ENCODE measurements around the gene GUCY1B1.
"Not testable (repeated sequence)": the region's sequence is repeated elsewhere in the genome, so short reads cannot be mapped to it uniquely, and the experiment has no call there.

GUCY1B1 gene

GRCh38 chr4:155762334-155762733, 3.5 kb downstream of the GUCY1B1 start:
- DNase-seq: no peak

- DNase-seq: no peak
These were observed 4.7 kb downstream of the GUCY1B1 start for GRCh38 chr4:155763551-155763950.

GRCh38 chr4:155765149-155765548, 6.3 kb downstream of the GUCY1B1 start:
- DNase-seq: no peak

- DNase-seq: no peak
These were observed 7.8 kb downstream of the GUCY1B1 start for GRCh38 chr4:155766622-155767021.

GRCh38 chr4:155768370-155768769, 9.5 kb downstream of the GUCY1B1 start:
- DNase-seq: no peak

- DNase-seq: no peak
These were observed 10.3 kb downstream of the GUCY1B1 start for GRCh38 chr4:155769090-155769489.

GRCh38 chr4:155772459-155773195, 13.8 kb downstream of the GUCY1B1 start:
- DNase-seq: no peak

- no peak for DNase-seq
These were observed 14.5 kb downstream of the GUCY1B1 start for GRCh38 chr4:155773196-155773800.

- no peak for DNase-seq
These were observed 15.2 kb downstream of the GUCY1B1 start for GRCh38 chr4:155774033-155774432.

GRCh38 chr4:155777971-155778735, 19.3 kb downstream of the GUCY1B1 start:
- no peak for DNase-seq

GRCh38 chr4:155780775-155781174, 22.0 kb downstream of the GUCY1B1 start:
- no peak for DNase-seq

GRCh38 chr4:155781249-155781831, 22.5 kb downstream of the GUCY1B1 start:
- DNase-seq: no peak

GRCh38 chr4:155784637-155785036, 25.8 kb downstream of the GUCY1B1 start:
- DNase-seq: no peak

- DNase-seq: no peak
These were observed 27.0 kb downstream of the GUCY1B1 start for GRCh38 chr4:155785828-155786227.

- no peak for DNase-seq
These were observed 28.4 kb downstream of the GUCY1B1 start for GRCh38 chr4:155787113-155787710.

- no peak for DNase-seq
These were observed 30.6 kb downstream of the GUCY1B1 start for GRCh38 chr4:155789391-155789790.

GRCh38 chr4:155789982-155790381, 31.2 kb downstream of the GUCY1B1 start:
- no peak for DNase-seq

GRCh38 chr4:155794589-155795236, 35.9 kb downstream of the GUCY1B1 start:
- DNase-seq: no peak

- DNase-seq: no peak
These were observed 37.2 kb downstream of the GUCY1B1 start for GRCh38 chr4:155795991-155796390.

GRCh38 chr4:155797581-155797980, 38.8 kb downstream of the GUCY1B1 start:
- DNase-seq: not testable (repeated sequence)

- no peak for DNase-seq
These were observed 40.4 kb downstream of the GUCY1B1 start for GRCh38 chr4:155799116-155799793.

- no peak for DNase-seq
These were observed 40.9 kb downstream of the GUCY1B1 start for GRCh38 chr4:155799794-155800123.
